Tongue (tissue), 2 donors: Measurements from ENCODE around the gene C4BPA. TPM values are rescaled to one million over a fixed set of nuclear protein-coding genes. Genes with fewer than 3 reads are reported as not detected.

Experiments used
- DNase-seq: peaks from one replicate; pipeline ENCODE4 v3.0.0-alpha.2; 2015
- total RNA-seq: library from RNA; depleted of rRNA; stranded (reverse); fragments of >200 nt; gene quantifications from one replicate; pipeline ENCODE4 v1.2.3, GENCODE V29; 2014

C4BPA gene
- total RNA-seq, 1 donor from 2014 or later: not detected

- peak; percentile 91 for DNase-seq
These were observed 26.3 kb upstream of the C4BPA start for GRCh38 chr1:207077470-207078377.

GRCh38 chr1:207078578-207079132 lies 25.4 kb upstream of the C4BPA start:
- DNase-seq: no peak

GRCh38 chr1:207079706-207080241 lies 24.3 kb upstream of the C4BPA start:
- no peak for DNase-seq

- DNase-seq: no peak
These were observed 22.9 kb upstream of the C4BPA start for GRCh38 chr1:207081088-207081487.

GRCh38 chr1:207081806-207082205 lies 22.2 kb upstream of the C4BPA start:
- DNase-seq: no peak

GRCh38 chr1:207084232-207084631 lies 19.8 kb upstream of the C4BPA start:
- no peak for DNase-seq

- DNase-seq: peak; percentile 71
These were observed 19.3 kb upstream of the C4BPA start for GRCh38 chr1:207084701-207085180.

GRCh38 chr1:207085887-207086286 lies 18.1 kb upstream of the C4BPA start:
- DNase-seq: no peak

- DNase-seq: no peak
These were observed 15.9 kb upstream of the C4BPA start for GRCh38 chr1:207088161-207088560.

- DNase-seq: peak; percentile 50
These were observed 15.1 kb upstream of the C4BPA start, which contains the start of gene C4BPB for GRCh38 chr1:207088701-207089626. C4BPB (plus strand) TSS chr1:207088860; CDS start chr1:207089532, 672 bp downstream.

- no peak for DNase-seq
These were observed 14.2 kb upstream of the C4BPA start for GRCh38 chr1:207089627-207090355.

GRCh38 chr1:207091200-207091908 lies 12.7 kb upstream of the C4BPA start:
- DNase-seq: no peak

- no peak for DNase-seq
These were observed 10.1 kb upstream of the C4BPA start for GRCh38 chr1:207093944-207094343.

GRCh38 chr1:207097871-207098324 lies 6.1 kb upstream of the C4BPA start:
- no peak for DNase-seq

GRCh38 chr1:207101720-207102119 lies 2.3 kb upstream of the C4BPA start:
- no peak for DNase-seq

GRCh38 chr1:207102146-207102545 lies 1.9 kb upstream of the C4BPA start:
- no peak for DNase-seq

GRCh38 chr1:207102659-207103058 lies 1.4 kb upstream of the C4BPA start:
- DNase-seq: no peak

- no peak for DNase-seq
These were observed 5.0 kb downstream of the C4BPA start for GRCh38 chr1:207109004-207109403.

- peak; percentile 58 for DNase-seq
These were observed 8.7 kb downstream of the C4BPA start for GRCh38 chr1:207112616-207113296.

GRCh38 chr1:207115269-207115668 lies 11.2 kb downstream of the C4BPA start:
- DNase-seq: no peak
